NCI-H1694 treated with DMSO at 0.1 percent for 48 hours (cell line): Measurements from ENCODE around the gene SPATC1L.
"Not testable (repeated sequence)": the region's sequence is repeated elsewhere in the genome, so short reads cannot be mapped to it uniquely, and the experiment has no call there.

Experiments used
- DNase-seq: peaks from one replicate; lab custom pipeline; 2025; lab: John Stamatoyannopoulos, UW

Gene SPATC1L

GRCh38 chr21:46199436-46200373, 15.4 kb upstream of the SPATC1L start:
- no peak for DNase-seq

GRCh38 chr21:46196733-46197132, 12.5 kb upstream of the SPATC1L start:
- DNase-seq: no peak

GRCh38 chr21:46195595-46196195, 11.4 kb upstream of the SPATC1L start:
- DNase-seq: no peak

- DNase-seq: no peak
Measured at GRCh38 chr21:46194374-46195334, 10.4 kb upstream of the SPATC1L start.

GRCh38 chr21:46193829-46194373, 9.6 kb upstream of the SPATC1L start:
- DNase-seq: no peak

GRCh38 chr21:46191686-46192575, 7.7 kb upstream of the SPATC1L start:
- DNase-seq: no peak

GRCh38 chr21:46191257-46191685, 7.0 kb upstream of the SPATC1L start:
- no peak for DNase-seq

- DNase-seq: no peak
Measured at GRCh38 chr21:46190491-46191131, 6.4 kb upstream of the SPATC1L start.

GRCh38 chr21:46189959-46190490, 5.8 kb upstream of the SPATC1L start:
- DNase-seq: no peak

GRCh38 chr21:46189213-46189958, 5.1 kb upstream of the SPATC1L start:
- peak; percentile 5 for DNase-seq

GRCh38 chr21:46188226-46189212, 4.3 kb upstream of the SPATC1L start:
- DNase-seq: peak; percentile 10

GRCh38 chr21:46187814-46188213, 3.6 kb upstream of the SPATC1L start:
- DNase-seq: no peak

- DNase-seq: no peak
Measured at GRCh38 chr21:46187261-46187660, 3.0 kb upstream of the SPATC1L start.

- no peak for DNase-seq
Measured at GRCh38 chr21:46185716-46186115, 1.5 kb upstream of the SPATC1L start.

GRCh38 chr21:46184625-46185555, 631 bp upstream of the SPATC1L start:
- DNase-seq: peak; percentile 73

- not testable (repeated sequence) for DNase-seq
Measured at GRCh38 chr21:46183337-46183909, 836 bp downstream of the SPATC1L start.
